Activated CD8-positive, alpha-beta memory T cell treated with anti-CD3 and anti-CD28 coated beads for 36 hours (primary cell): Measurements from ENCODE around the gene HECW1. TPM values are rescaled to one million over a fixed set of nuclear protein-coding genes. Genes with fewer than 3 reads are reported as not detected.

Experiments used
- CTCF ChIA-PET: fragments of 350-600 bp; sonication (Branson Sonifier 250); formaldehyde crosslinking; loops from one replicate; lab custom pipeline; 2021; ENCODE audit warnings: antibody characterized with exemption; lab: Charles Lee
- POLR2A ChIA-PET: fragments of 350-600 bp; sonication (Branson Sonifier 250); formaldehyde crosslinking; loops from one replicate; lab custom pipeline; 2021; ENCODE audit warnings: antibody characterized with exemption; lab: Charles Lee
- total RNA-seq, 2 experiments: library from RNA; stranded (reverse); gene quantifications; one replicate each; pipeline ENCODE4 v1.2.3, GENCODE V29; 2021

HECW1 gene
- total RNA-seq, 2 experiments from 2014 or later, result not detected

- ChIA-PET POLR2A (no interaction called here), CTCF (no interaction called here)
These were observed 419.3 kb downstream of the HECW1 start for GRCh38 chr7:43531700-43532099.

- POLR2A ChIA-PET, result no interaction called here
- CTCF ChIA-PET, result no interaction called here
These were observed 421.5 kb downstream of the HECW1 start for GRCh38 chr7:43533801-43534479.

- CTCF ChIA-PET, result no interaction called here
These were observed 422.6 kb downstream of the HECW1 start for GRCh38 chr7:43535031-43535451.

GRCh38 chr7:43535810-43536585, 423.6 kb downstream of the HECW1 start:
- ChIA-PET POLR2A (no interaction called here), CTCF (no interaction called here)

More at GRCh38 chr7:43535031-43535451, 422.6 kb downstream of the HECW1 start:
- POLR2A ChIA-PET, result no interaction called here

GRCh38 chr7:43536773-43537172, 424.3 kb downstream of the HECW1 start:
- CTCF ChIA-PET, result no interaction called here
- POLR2A ChIA-PET, result no interaction called here

GRCh38 chr7:43537765-43538403, 425.4 kb downstream of the HECW1 start:
- POLR2A ChIA-PET, result no interaction called here
- CTCF ChIA-PET, result no interaction called here

- ChIA-PET POLR2A (no interaction called here), CTCF (no interaction called here)
These were observed 425.9 kb downstream of the HECW1 start for GRCh38 chr7:43538404-43538771.

- ChIA-PET POLR2A (no interaction called here), CTCF (no interaction called here)
These were observed 428.0 kb downstream of the HECW1 start for GRCh38 chr7:43540471-43540870.

- CTCF ChIA-PET, result no interaction called here
- POLR2A ChIA-PET, result no interaction called here
These were observed 430.3 kb downstream of the HECW1 start for GRCh38 chr7:43542716-43543115.

GRCh38 chr7:43546231-43546630, 433.8 kb downstream of the HECW1 start:
- ChIA-PET POLR2A (no interaction called here), CTCF (no interaction called here)

GRCh38 chr7:43550427-43550826, 438.0 kb downstream of the HECW1 start:
- CTCF ChIA-PET, result no interaction called here

GRCh38 chr7:43552122-43552521, 439.7 kb downstream of the HECW1 start:
- POLR2A ChIA-PET, result no interaction called here
- CTCF ChIA-PET, result interaction anchor here (0.6 kb wide), 1 partner anchor 348 kb away, joined by 3 read pairs; no protein-coding TSS in a partner anchor

More at GRCh38 chr7:43550427-43550826, 438.0 kb downstream of the HECW1 start:
- POLR2A ChIA-PET, result no interaction called here

GRCh38 chr7:43553999-43554398, 441.6 kb downstream of the HECW1 start:
- ChIA-PET POLR2A (no interaction called here), CTCF (no interaction called here)

GRCh38 chr7:43554423-43554822, 442.0 kb downstream of the HECW1 start:
- ChIA-PET POLR2A (no interaction called here), CTCF (no interaction called here)

- ChIA-PET POLR2A (no interaction called here), CTCF (no interaction called here)
These were observed 445.5 kb downstream of the HECW1 start for GRCh38 chr7:43557831-43558495.

- CTCF ChIA-PET, result no interaction called here
- POLR2A ChIA-PET, result no interaction called here
These were observed 446.9 kb downstream of the HECW1 start for GRCh38 chr7:43559171-43559945.

- CTCF ChIA-PET, result no interaction called here
- POLR2A ChIA-PET, result no interaction called here
These were observed 447.5 kb downstream of the HECW1 start for GRCh38 chr7:43559946-43560335.

- ChIA-PET CTCF (no interaction called here), POLR2A (no interaction called here)
These were observed 448.4 kb downstream of the HECW1 start for GRCh38 chr7:43560742-43561330.

- POLR2A ChIA-PET, result no interaction called here
- CTCF ChIA-PET, result no interaction called here
These were observed 449.9 kb downstream of the HECW1 start for GRCh38 chr7:43562383-43562782.
